ENCODE data around the gene UBAC2. TPM values are rescaled to one million over a fixed set of nuclear protein-coding genes. Genes with fewer than 3 reads are reported as not detected.

The UBAC2 gene
- total and polyA plus RNA-seq, 2 donors (not counting 3 experiments of a cell fraction or from before 2014, with no cell fraction given), result 45.7 to 54.4 TPM

- Histone ChIP-seq H3K79me2 (ENCODE audit: control insufficient read depth, insufficient read depth, low read length) (no peaks in the 10 kb centered on the region), H4K20me1 (replicated peaks; ENCODE audit: control insufficient read depth, extremely low read depth, insufficient read depth, low read length) (no peaks in the 10 kb centered on the region), H3K36me3 (ENCODE audit: control insufficient read depth in 2 of 2, extremely low read depth in 1 of 2, insufficient read depth in 2 of 2, low read length in 2 of 2) (peaks cover 0 to 3% of the 10 kb centered on the region in 2 experiments), H3K9me3 (replicated peaks; ENCODE audit: control insufficient read depth, insufficient read depth, low read length) (no peaks in the 10 kb centered on the region), H3K4me3 (replicated peaks in 1 of 3; ENCODE audit: insufficient read depth in 1 of 3, low read depth in 1 of 3, low read length in 3 of 3) (no peak overlapping the region), H3K27ac (ENCODE audit: insufficient read depth, low read depth, low read length) (no peak overlapping the region), H3K4me1 (ENCODE audit: control insufficient read depth, extremely low read depth, insufficient read depth, low read length) (no peaks in the 10 kb centered on the region), H3K4me2 (ENCODE audit: insufficient read depth, low read length) (no peak overlapping the region), H3K9me1 (replicated peaks; ENCODE audit: control insufficient read depth, extremely low read depth, insufficient read depth, low read length) (no peaks in the 10 kb centered on the region), H3K27me3 (ENCODE audit: control insufficient read depth in 2 of 2, insufficient read depth in 2 of 2, low read length in 2 of 2) (no peaks in the 10 kb centered on the region), H3K9ac (replicated peaks; ENCODE audit: extremely low read depth, insufficient read depth, low read length) (no peak overlapping the region), H2AFZ (ENCODE audit: low read depth, low read length) (no peak overlapping the region)
- no peak for DNase-seq (ENCODE audit: low read depth, low spot score)
- dilution Hi-C loops (cut with MboI; ENCODE audit: extremely low pct_ligation_motif_present, low sequenced_read_pairs), result no loop called here
- no peak for FAIRE-seq
- ChIA-PET POLR2A (no interaction called here), CTCF (interaction anchor here (1.0 to 2.4 kb wide), 2 partner anchors 15 to 19 kb away, joined by 3 to 6 read pairs; no protein-coding TSS in a partner anchor)
- intact Hi-C loops (cut with micrococcal nuclease), result no loop called here
- TF ChIP-seq POLR2A (IDR thresholded peaks at IDR 0.05; ENCODE audit: low read depth, low read length) (no peak), CTCF (IDR thresholded peaks at IDR 0.05; ENCODE audit: extremely low read depth in 1 of 2, insufficient read depth in 1 of 2, low read depth in 1 of 2, low read length in 2 of 2) (no peak), EZH2 (IDR thresholded peaks at IDR 0.05; ENCODE audit: borderline replicate concordance, low read depth, low read length, severe bottlenecking) (no peak)
- no TSS peak for BruUV-seq (replicated peaks)
These were observed 181.1 kb downstream of the UBAC2 start for GRCh38 chr13:99381766-99382165.

GRCh38 chr13:99382428-99383133, 181.9 kb downstream of the UBAC2 start:
- ChIA-PET CTCF (interaction anchor here (2.4 to 3.6 kb wide), 2 partner anchors 16 to 114 kb away, joined by 6 to 19 read pairs; no protein-coding TSS in a partner anchor), POLR2A (interaction anchor here (0.6 kb wide), 1 partner anchor 90 kb away, joined by 3 read pairs; no protein-coding TSS in a partner anchor)
- dilution Hi-C loops (cut with MboI; ENCODE audit: extremely low pct_ligation_motif_present, low sequenced_read_pairs), result no loop called here
- FAIRE-seq, result no peak
- Histone ChIP-seq H3K4me2 (ENCODE audit: insufficient read depth, low read length) (no peak overlapping the region), H4K20me1 (replicated peaks; ENCODE audit: control insufficient read depth, extremely low read depth, insufficient read depth, low read length) (no peaks in the 10 kb centered on the region), H2AFZ (ENCODE audit: low read depth, low read length) (no peak overlapping the region), H3K9me1 (replicated peaks; ENCODE audit: control insufficient read depth, extremely low read depth, insufficient read depth, low read length) (no peaks in the 10 kb centered on the region), H3K27me3 (ENCODE audit: control insufficient read depth in 2 of 2, insufficient read depth in 2 of 2, low read length in 2 of 2) (no peaks in the 10 kb centered on the region), H3K9ac (replicated peaks; ENCODE audit: extremely low read depth, insufficient read depth, low read length) (no peak overlapping the region), H3K27ac (ENCODE audit: insufficient read depth, low read depth, low read length) (no peak overlapping the region), H3K4me3 (replicated peaks in 1 of 3; ENCODE audit: insufficient read depth in 1 of 3, low read depth in 1 of 3, low read length in 3 of 3) (no peak overlapping the region), H3K4me1 (ENCODE audit: control insufficient read depth, extremely low read depth, insufficient read depth, low read length) (no peaks in the 10 kb centered on the region), H3K79me2 (ENCODE audit: control insufficient read depth, insufficient read depth, low read length) (no peaks in the 10 kb centered on the region), H3K36me3 (ENCODE audit: control insufficient read depth in 2 of 2, extremely low read depth in 1 of 2, insufficient read depth in 2 of 2, low read length in 2 of 2) (peaks cover 0 to 2% of the 10 kb centered on the region in 2 experiments), H3K9me3 (replicated peaks; ENCODE audit: control insufficient read depth, insufficient read depth, low read length) (no peaks in the 10 kb centered on the region)
- BruUV-seq (replicated peaks), result no TSS peak
- intact Hi-C loops (cut with micrococcal nuclease), result no loop called here
- TF ChIP-seq MYC (IDR thresholded peaks at IDR 0.05; ENCODE audit: low read depth, low read length) (no peak), GATA2 (IDR thresholded peaks at IDR 0.05; ENCODE audit: insufficient read depth, insufficient read length, low read depth, low read length) (no peak), CTCF (IDR thresholded peaks at IDR 0.05; ENCODE audit: extremely low read depth in 1 of 2, insufficient read depth in 1 of 2, low read depth in 1 of 2, low read length in 2 of 2) (no peak), MAX (IDR thresholded peaks at IDR 0.05; ENCODE audit: insufficient read depth, insufficient read length) (no peak), JUN (IDR thresholded peaks at IDR 0.05; ENCODE audit: borderline replicate concordance, insufficient read depth, insufficient read length, low read depth) (no peak), FOS (IDR thresholded peaks at IDR 0.05; ENCODE audit: borderline replicate concordance, insufficient read depth, low read length) (no peak), POLR2A (IDR thresholded peaks at IDR 0.05; ENCODE audit: low read depth, low read length) (no peak), EZH2 (IDR thresholded peaks at IDR 0.05; ENCODE audit: borderline replicate concordance, low read depth, low read length, severe bottlenecking) (no peak), POLR2AphosphoS5 (IDR thresholded peaks at IDR 0.05; ENCODE audit: insufficient read depth, low read depth, low read length) (no peak)
- DNase-seq (ENCODE audit: low read depth, low spot score), result no peak
